ENCODE results near the gene PMM1. TPM values are rescaled to one million over a fixed set of nuclear protein-coding genes. Genes with fewer than 3 reads are reported as not detected.

Gene PMM1
- total and polyA plus RNA-seq, 12 donors: 13.8 to 43.5 (median 21.9) TPM

- H3K36me3 ChIP-seq: peaks cover 5 to 81% (median 46%) of the 10 kb centered on the region in 9 donors
- H3K4me1 ChIP-seq: peaks cover 6 to 41% (median 30%) of the 10 kb centered on the region in 9 donors
- intact Hi-C loops (cut with DNase I): loop anchor here in 3 of 10 donors (5.0 kb wide), 1 partner anchor 129 kb away; no protein-coding TSS in a partner anchor
These were observed 58.5 kb downstream of the PMM1 start for GRCh38 chr22:41530890-41531714.

DNA sequence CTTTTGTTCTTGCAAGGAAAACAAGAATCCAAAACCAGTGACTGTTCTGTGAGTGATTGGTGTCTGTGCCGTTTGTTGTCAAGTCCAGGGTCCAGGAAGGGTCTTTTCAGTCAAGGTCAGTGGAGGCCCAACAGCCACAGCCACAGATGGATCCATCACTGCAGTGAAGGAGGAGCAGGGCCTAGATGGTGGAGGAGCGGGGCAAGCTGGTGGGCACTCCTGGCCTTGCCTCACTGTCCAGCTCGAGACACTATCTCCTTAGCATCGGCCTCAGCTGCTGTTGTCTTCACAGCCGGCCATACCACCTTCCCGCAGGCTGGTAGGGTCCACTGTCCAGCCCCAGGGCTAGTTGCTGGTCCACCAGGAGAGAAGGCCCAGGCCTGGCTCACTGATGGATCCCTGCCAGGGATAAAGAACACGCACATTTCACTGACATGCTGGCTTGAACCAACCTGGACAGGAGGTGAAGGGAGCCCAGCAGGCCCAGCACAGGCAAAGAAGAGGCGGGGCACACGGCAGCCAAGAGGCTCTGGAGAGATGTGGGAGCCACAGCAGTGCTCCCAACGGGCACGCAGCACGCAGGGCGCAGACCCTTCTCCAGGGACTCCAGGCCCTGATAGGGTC lies 60.6 kb downstream of the PMM1 start:
- peak overlapping the region in 2 of 10 donors; percentile 2 to 15 for H3K27ac ChIP-seq

More at GRCh38 chr22:41530890-41531714, 58.5 kb downstream of the PMM1 start:
- no peaks in the 10 kb centered on the region for H3K27me3 ChIP-seq
- ATAC-seq: peak in 1 of 8 donors; percentile 1
- no peak for DNase-seq
- H3K4me3 ChIP-seq: no peak overlapping the region
- TF ChIP-seq CTCF (IDR thresholded peaks at IDR 0.05): no peak
- 62 to 71% methylated on average over 18 of the region's 18 CpGs for WGBS, 2 donors
- H3K9me3 ChIP-seq: no peaks in the 10 kb centered on the region
- peak overlapping the region in 9 of 10 donors; percentile 5 to 78 (median 41) for H3K27ac ChIP-seq

GRCh38 chr22:41528132-41528766 lies 61.4 kb downstream of the PMM1 start:
- no peak for TF ChIP-seq CTCF (IDR thresholded peaks at IDR 0.05)
- Histone ChIP-seq H3K27ac (peak overlapping the region in 4 of 10 donors; percentile 14 to 76 (median 29)), H3K27me3 (no peaks in the 10 kb centered on the region), H3K9me3 (no peaks in the 10 kb centered on the region), H3K36me3 (peaks cover 6 to 95% (median 60%) of the 10 kb centered on the region in 9 donors), H3K4me3 (no peak overlapping the region), H3K4me1 (peaks cover 32 to 64% (median 56%) of the 10 kb centered on the region in 9 donors)
- 78 to 80% methylated on average over 16 of the region's 16 CpGs for WGBS, 2 donors
- no peak for ATAC-seq
- intact Hi-C loops (cut with DNase I): loop anchor here in 2 of 10 donors (10.0 kb wide), 1 partner anchor 53 kb away; no protein-coding TSS in a partner anchor
- no peak for DNase-seq

More for the DNA sequence above, 60.6 kb downstream of the PMM1 start:
- peaks cover 24 to 61% (median 50%) of the 10 kb centered on the region in 9 donors for H3K4me1 ChIP-seq
- ATAC-seq (no peak), DNase-seq (no peak)
- H3K4me3 ChIP-seq: no peak overlapping the region
- peaks cover 6 to 88% (median 60%) of the 10 kb centered on the region in 9 donors for H3K36me3 ChIP-seq
- 73 to 75% methylated on average over 13 of the region's 13 CpGs for WGBS, 2 donors
- no peaks in the 10 kb centered on the region for H3K9me3 ChIP-seq
- no peaks in the 10 kb centered on the region for H3K27me3 ChIP-seq
- intact Hi-C loops (cut with DNase I): loop anchor here in 2 of 10 donors (10.0 kb wide), 1 partner anchor 54 kb away; no protein-coding TSS in a partner anchor
- TF ChIP-seq CTCF (IDR thresholded peaks at IDR 0.05): no peak

Other genes starting within 250 kb of the PMM1 start
- 10 to 100 TPM in 9 of 10 donors, 1 to 10 TPM in 1; 8.6 to 29.1 (median 18.4) TPM for gene TEF, start 207.9 kb downstream of the PMM1 start, total RNA-seq
- gene TEF, start 207.9 kb downstream of the PMM1 start, polyA plus RNA-seq: 10 to 100 TPM in 1 of 2 donors, 1 to 10 TPM in 1; 5.5 to 10.6 TPM
- 10 to 100 TPM; 26.4 to 84.9 (median 47.9) TPM for gene TOB2, start 143.0 kb downstream of the PMM1 start, total RNA-seq
- gene TOB2, start 143.0 kb downstream of the PMM1 start, polyA plus RNA-seq: 10 to 100 TPM; 29.2 to 33.8 TPM
- 10 to 100 TPM; 13.3 to 27.2 (median 20.2) TPM for gene PHF5A, start 121.1 kb downstream of the PMM1 start, total RNA-seq
- gene PHF5A, start 121.1 kb downstream of the PMM1 start, polyA plus RNA-seq: 10 to 100 TPM; 36.3 to 41.3 TPM
- gene ACO2, start 120.7 kb downstream of the PMM1 start, total RNA-seq: 1,000 to 10,000 TPM in 1 of 10 donors, 100 to 1,000 TPM in 9; 587 to 1,020 (median 900) TPM
- gene ACO2, start 120.7 kb downstream of the PMM1 start, polyA plus RNA-seq: 100 to 1,000 TPM; 180 to 375 TPM
- gene POLR3H, start 45.4 kb downstream of the PMM1 start, total RNA-seq: 10 to 100 TPM; 13.3 to 25.8 (median 16.9) TPM
- gene POLR3H, start 45.4 kb downstream of the PMM1 start, polyA plus RNA-seq: 10 to 100 TPM; 24.4 to 34.9 TPM
- 100 to 1,000 TPM; 112 to 301 (median 137) TPM for gene CSDC2, start 28.8 kb downstream of the PMM1 start, total RNA-seq
- gene CSDC2, start 28.8 kb downstream of the PMM1 start, polyA plus RNA-seq: 100 to 1,000 TPM; 300 to 410 TPM
- gene DESI1, start 31.2 kb upstream of the PMM1 start, total RNA-seq: 10 to 100 TPM; 27.6 to 49.6 (median 36.0) TPM
- gene DESI1, start 31.2 kb upstream of the PMM1 start, polyA plus RNA-seq: 10 to 100 TPM; 22.7 to 73.1 TPM
- gene XRCC6, start 31.5 kb upstream of the PMM1 start, total RNA-seq: 100 to 1,000 TPM; 152 to 192 (median 181) TPM
- gene XRCC6, start 31.5 kb upstream of the PMM1 start, polyA plus RNA-seq: 100 to 1,000 TPM; 103 to 185 TPM
- 100 to 1,000 TPM; 183 to 274 (median 195) TPM for gene SNU13, start 99.0 kb upstream of the PMM1 start, total RNA-seq
- 100 to 1,000 TPM; 203 to 323 TPM for gene SNU13, start 99.0 kb upstream of the PMM1 start, polyA plus RNA-seq
- 1 to 10 TPM in 3 of 10 donors, under 1 TPM in 4, not detected in 3; 0.37 to 1.9 (median 0.71) TPM for gene MEI1, start 109.7 kb upstream of the PMM1 start, total RNA-seq
- gene MEI1, start 109.7 kb upstream of the PMM1 start, polyA plus RNA-seq: 1 to 10 TPM in 1 of 2 donors, under 1 TPM in 1; 0.52 to 1.3 TPM
- 1 to 10 TPM; 2.6 to 7.3 (median 4.0) TPM for gene CCDC134, start 210.8 kb upstream of the PMM1 start, total RNA-seq
- 1 to 10 TPM; 1.2 to 1.8 TPM for gene CCDC134, start 210.8 kb upstream of the PMM1 start, polyA plus RNA-seq
- gene SREBF2, start 243.3 kb upstream of the PMM1 start, total RNA-seq: 10 to 100 TPM; 57.1 to 94.3 (median 75.8) TPM
- 10 to 100 TPM; 37.5 to 52.3 TPM for gene SREBF2, start 243.3 kb upstream of the PMM1 start, polyA plus RNA-seq

All from heart right ventricle (tissue), 16 donors.